ENCODE measurements around the gene GNG4.
"Not testable (repeated sequence)": the region's sequence is repeated elsewhere in the genome, so short reads cannot be mapped to it uniquely, and the experiment has no call there.

Gene GNG4

DNA sequence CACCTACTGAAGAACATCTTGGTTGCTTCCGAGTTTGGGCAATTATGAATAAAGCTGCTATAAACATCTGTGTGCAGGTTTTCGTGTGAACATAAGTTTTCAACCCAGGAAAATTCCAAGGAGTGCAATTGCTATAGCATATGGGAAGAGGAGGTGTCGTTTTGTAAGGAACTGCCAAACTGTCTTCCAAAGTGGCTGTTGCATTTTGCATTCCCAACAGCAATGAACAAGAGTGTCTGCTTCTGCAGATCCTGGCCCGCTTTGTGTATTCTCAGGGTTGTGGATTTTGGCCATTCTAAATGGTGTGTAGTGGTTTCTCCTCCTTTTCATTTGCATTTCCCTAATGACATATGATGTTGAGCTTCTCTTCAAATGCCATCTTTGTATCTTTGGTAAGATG is 23.8 kb downstream of the GNG4 start:
- DNase-seq (ENCODE audit: low read depth), result no peak

GRCh38 chr1:235625340-235625739 is 24.2 kb downstream of the GNG4 start:
- no peak for DNase-seq (ENCODE audit: low read depth)

- DNase-seq (ENCODE audit: low read depth), result no peak
Measured at GRCh38 chr1:235624721-235625333, 24.8 kb downstream of the GNG4 start.

- no peak for DNase-seq (ENCODE audit: low read depth)
Measured at GRCh38 chr1:235622936-235623779, 26.4 kb downstream of the GNG4 start.

- not testable (repeated sequence) for DNase-seq (ENCODE audit: low read depth)
Measured at GRCh38 chr1:235619149-235619548, 30.4 kb downstream of the GNG4 start.

GRCh38 chr1:235617808-235618207 is 31.8 kb downstream of the GNG4 start:
- no peak for DNase-seq (ENCODE audit: low read depth)

- DNase-seq (ENCODE audit: low read depth), result no peak
Measured at GRCh38 chr1:235617140-235617539, 32.4 kb downstream of the GNG4 start.

GRCh38 chr1:235614442-235614954 is 35.1 kb downstream of the GNG4 start:
- no peak for DNase-seq (ENCODE audit: low read depth)

DNA sequence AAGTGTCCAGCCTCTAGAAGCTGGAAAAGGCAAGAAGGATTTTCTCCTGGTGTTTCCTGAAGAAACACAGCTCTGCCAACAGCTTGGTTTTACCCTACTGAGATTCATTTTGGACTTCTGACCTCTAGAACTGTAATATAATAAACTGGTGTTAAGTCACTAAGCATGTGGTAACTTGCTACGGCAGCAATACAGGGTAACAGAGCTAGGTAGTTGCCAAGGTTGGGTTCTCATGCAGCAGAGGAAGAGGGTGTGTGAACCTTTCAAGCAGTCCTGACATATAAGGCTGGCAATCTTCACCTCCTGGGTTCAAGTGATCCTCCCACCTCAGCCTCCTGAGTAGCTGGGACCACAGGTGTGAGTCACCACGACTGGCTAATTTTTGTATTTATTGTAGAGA is 36.0 kb downstream of the GNG4 start:
- DNase-seq (ENCODE audit: low read depth), result no peak

DNA sequence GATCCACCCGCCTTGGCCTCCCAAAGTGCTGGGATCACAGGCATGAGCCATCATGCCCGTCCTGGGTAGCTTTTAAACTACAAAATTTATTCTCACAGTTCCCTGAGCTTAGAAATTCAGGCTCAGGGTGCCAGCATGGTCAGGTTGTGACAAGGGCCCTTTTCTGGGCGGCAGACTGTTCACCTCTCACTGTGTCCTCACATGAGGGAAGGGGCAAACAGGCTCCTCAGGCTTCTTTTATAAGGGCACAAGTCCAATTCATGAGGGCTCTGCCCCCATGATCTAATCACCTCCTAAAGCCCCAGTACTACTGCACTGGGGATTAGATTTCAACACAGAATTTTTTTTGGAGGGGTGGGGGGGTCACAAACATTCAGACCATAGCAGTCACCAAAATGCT is 36.8 kb downstream of the GNG4 start:
- DNase-seq (ENCODE audit: low read depth), result no peak

GRCh38 chr1:235610157-235610556 is 39.4 kb downstream of the GNG4 start:
- DNase-seq (ENCODE audit: low read depth), result no peak

GRCh38 chr1:235608278-235608677 is 41.3 kb downstream of the GNG4 start:
- no peak for DNase-seq (ENCODE audit: low read depth)

GRCh38 chr1:235607284-235607683 is 42.3 kb downstream of the GNG4 start:
- DNase-seq (ENCODE audit: low read depth), result no peak

DNA sequence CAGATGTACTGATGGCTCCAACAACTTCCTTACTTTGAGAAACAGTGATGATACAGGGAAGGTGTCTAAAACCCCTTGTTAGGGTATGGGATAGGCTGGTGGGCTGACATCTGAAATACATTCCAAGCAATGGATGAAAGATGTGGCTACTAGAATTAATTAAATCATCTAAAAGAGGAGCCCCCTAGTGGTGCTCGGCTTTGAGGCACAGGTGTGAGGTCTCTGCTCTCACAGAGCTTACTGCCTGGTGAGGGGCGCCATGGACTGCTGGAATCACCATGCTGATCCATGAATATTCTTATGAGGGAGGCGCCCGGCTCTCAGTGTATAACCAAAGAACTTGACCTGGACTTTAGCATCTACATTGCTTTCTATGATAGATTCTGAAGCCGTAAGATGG is 48.5 kb downstream of the GNG4 start:
- DNase-seq (ENCODE audit: low read depth), result no peak

DNA sequence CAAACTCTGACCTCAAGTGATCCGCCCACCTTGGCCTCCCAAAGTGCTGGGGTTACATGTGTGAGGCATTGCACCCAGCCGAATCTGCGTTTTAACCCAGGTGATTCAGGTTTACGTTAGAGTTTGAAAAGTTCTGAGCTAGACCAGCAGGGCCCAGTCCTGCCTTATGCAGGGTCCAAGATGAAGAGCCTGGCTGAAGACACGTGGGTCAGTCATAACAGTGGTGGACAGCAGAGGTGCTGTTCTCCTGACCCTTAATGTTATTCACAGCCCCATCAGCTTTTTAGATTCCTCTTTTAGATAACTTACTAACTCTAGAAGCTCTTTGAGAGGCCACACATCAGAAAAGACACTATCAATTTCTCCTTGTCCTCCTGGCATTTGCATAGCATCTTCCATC is 50.0 kb downstream of the GNG4 start:
- no peak for DNase-seq (ENCODE audit: low read depth)

- no peak for DNase-seq (ENCODE audit: low read depth)
Measured at GRCh38 chr1:235597867-235598553, 51.6 kb downstream of the GNG4 start.

- DNase-seq (ENCODE audit: low read depth), result no peak
Measured at GRCh38 chr1:235595079-235595478, 54.5 kb downstream of the GNG4 start.

- DNase-seq (ENCODE audit: low read depth), result not testable (repeated sequence)
Measured at GRCh38 chr1:235594281-235594895, 55.2 kb downstream of the GNG4 start.

DNA sequence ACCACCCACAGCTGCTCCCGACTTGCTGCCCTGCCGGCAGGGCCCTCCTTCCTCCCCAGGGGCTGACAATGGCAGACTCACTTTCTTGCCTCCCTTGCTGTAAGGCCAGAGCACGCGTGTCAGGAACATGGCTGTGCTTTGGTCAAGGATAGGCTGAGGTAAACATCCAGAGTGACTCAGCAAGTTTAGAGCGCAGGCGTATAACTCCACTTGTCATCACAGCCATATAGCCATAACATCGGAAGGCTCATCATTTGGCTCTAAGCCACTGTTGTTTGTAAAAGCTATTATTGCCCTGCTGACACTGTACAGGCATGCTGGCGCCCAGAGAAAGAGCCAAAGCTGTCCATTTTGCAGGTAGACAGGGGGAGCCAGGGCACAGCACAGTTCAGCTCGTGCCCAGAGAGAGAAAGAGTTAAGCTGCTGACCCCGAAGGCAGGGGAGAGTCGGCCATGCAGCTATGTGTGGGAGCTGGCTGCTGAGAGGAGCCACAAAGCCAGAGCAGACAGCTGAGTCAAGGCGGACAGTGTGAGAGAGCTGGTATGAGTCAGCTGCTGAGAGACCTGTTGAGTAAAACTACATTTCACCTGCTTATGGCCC is 60.6 kb downstream of the GNG4 start:
- DNase-seq (ENCODE audit: low read depth), result no peak

DNA sequence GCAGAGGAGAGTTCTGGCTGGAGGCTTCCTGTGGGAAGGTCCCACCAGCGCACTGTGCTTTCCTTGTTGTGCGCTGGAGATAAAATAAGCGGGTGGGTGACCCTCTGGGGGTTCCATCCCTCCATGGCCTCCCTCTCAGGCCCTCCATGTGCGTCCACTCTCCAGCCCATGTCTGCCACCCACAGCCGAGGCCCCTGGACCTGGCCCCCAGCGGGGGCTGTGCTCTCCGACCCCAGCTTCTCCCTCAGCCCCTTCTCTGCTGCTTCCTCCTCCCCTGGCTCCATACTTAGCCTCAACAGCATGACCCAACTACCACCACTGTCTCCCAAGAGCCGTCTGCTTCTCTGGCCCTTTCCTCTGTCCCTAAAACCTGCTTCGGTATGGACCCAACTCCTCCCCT is 61.4 kb downstream of the GNG4 start:
- DNase-seq (ENCODE audit: low read depth), result no peak

DNA sequence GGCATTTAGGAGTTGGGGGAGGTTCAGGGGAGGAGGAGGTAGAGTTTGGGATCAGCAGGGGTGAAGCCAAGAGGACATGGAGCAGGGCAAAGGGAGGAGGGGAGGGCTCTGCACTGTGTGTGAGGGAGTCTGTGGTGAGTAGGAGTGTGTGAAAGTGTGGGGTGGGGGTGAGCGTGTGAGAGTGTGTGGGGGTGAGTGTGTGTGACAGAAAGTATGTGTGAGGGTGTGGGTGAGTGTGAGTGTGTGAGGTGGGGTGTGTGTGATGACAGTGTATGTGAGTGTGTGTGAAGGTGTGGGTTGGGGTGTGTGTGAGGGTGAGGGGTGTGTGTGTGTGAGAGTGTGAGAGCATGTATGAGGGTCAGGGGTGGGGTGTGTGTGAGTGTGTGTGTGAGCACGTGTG is 62.6 kb downstream of the GNG4 start:
- no peak for DNase-seq (ENCODE audit: low read depth)

- DNase-seq (ENCODE audit: low read depth), result no peak
Measured at GRCh38 chr1:235586413-235586812, 63.2 kb downstream of the GNG4 start.
